ENCODE results near the gene ZNF99. TPM values are rescaled to one million over a fixed set of nuclear protein-coding genes. Genes with fewer than 3 reads are reported as not detected.

Gene ZNF99
- total RNA-seq, result under 1 TPM in 1 of 6 donors, not detected in 5; 0.06 TPM
- polyA plus RNA-seq, result not detected

DNA sequence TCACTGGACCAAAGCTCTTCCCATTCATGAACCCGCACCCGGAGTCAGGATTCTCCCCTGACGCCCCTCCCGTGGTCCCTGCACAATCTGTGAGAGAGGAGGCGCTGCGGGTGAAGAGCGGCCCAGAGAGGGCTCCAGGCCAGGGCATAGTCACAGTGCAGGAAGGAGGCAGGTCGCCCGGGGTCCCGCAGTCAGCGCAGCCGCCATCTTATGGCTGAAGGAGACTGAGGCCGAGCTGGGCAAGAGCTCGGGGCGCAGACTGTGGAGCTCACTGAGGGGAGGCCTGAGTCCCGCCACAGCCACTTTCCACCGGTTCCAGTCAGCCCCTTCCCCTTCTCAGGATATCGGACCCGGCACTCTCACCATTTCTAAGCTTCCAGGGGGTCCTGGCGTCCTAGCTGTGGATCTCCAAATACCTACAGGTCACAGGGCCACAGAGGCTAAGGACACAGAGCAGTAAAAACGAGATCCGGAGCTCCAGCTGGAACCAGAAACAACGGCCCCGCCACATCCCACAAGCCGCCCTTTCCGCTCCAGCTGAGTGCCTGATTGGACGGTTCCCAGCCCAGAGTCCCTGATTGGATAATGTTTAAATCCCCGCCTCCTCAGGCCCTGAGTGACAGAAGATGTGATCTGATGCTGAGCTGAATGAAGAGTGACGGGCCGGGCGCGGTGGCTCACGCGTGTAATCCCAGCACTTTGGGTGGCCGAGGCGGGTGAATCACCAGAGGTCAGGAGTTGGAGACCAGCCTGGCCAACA is at the start of gene ZNF99:
Gene ZNF99, minus strand, starts transcription at position 501 of the 760 bp plus-strand sequence. Its CDS starts 135 bp downstream, at position 366.
- DNase-seq (peak in 3 of 6 donors; percentile 15 to 37 (median 36)), ATAC-seq (peak in 3 of 4 donors; percentile 41 to 63 (median 61)), FAIRE-seq (no peak)
- no peak for TF ChIP-seq CTCF (IDR thresholded peaks at IDR 0.05)
- Histone ChIP-seq H3K9me3 (no peaks in the 10 kb centered on the region), H3K27ac (no peak within 1 kb of the TSS), H3K27me3 (no peaks in the 10 kb centered on the region), H3K36me3 (no peaks in the 10 kb centered on the region), H3K4me1 (no peaks in the 10 kb centered on the region), H3K4me3 (peak within 1 kb of the TSS in 1 of 4 donors; percentile 5)
- WGBS, 2 donors, result 3 to 6% methylated on average over 34 to 36 of the region's 36 CpGs
- intact Hi-C loops (cut with DNase I), result no loop called here

DNA sequence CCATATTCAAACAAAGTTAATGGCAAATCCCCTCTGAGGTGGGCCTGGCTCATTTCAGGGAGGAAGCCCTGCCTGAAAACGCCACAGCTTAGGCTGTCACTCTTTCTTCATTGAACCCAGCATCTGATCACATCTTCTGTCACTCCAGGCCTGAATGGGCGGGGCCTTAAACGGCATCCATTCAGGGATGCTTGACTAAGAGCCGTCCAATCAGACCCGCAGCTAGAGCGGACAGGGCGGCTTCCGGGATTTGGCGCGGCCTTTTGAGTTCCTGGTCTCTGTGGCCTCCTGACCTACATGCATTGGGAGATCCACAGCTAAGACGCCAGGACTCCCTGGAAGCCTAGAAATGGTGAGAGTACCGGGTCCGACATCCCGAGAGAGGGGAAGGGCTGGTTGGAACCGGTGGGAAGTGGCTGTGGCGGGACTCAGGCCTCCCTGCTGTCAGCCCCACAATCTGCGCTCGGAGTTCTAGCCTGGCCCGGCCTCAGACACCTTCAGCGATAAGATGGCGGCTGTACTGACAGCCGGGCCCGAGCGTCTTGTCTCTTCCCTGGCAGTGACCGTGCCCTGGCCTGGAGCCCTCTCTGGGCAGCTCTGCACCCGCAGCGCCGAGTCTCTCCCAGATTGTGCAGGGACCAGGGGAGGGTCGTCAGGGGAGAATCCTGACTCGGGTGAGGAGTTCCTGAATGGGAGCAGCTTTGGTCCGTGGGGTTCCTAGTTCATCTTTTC is 48.2 kb upstream of the ZNF99 start, which contains the start of gene ZNF723:
Gene ZNF723, plus strand, starts transcription at position 261 of the 732 bp plus-strand sequence. Its CDS starts 89 bp downstream, at position 350.
- FAIRE-seq (no peak), DNase-seq (peak in 1 of 6 donors; percentile 24), ATAC-seq (no peak)
- intact Hi-C loops (cut with DNase I), result no loop called here
- no peak for TF ChIP-seq CTCF (IDR thresholded peaks at IDR 0.05)
- no peaks in the 10 kb centered on the region for H3K9me3 ChIP-seq
- no peaks in the 10 kb centered on the region for H3K36me3 ChIP-seq
- WGBS, 2 donors, result 8 to 9% methylated on average over 31 of the region's 31 CpGs
- H3K4me1 ChIP-seq, result no peaks in the 10 kb centered on the region
- no peak within 1 kb of the TSS for H3K27ac ChIP-seq
- H3K27me3 ChIP-seq, result no peaks in the 10 kb centered on the region
- no peak within 1 kb of the TSS for H3K4me3 ChIP-seq

GRCh38 chr19:22831211-22831610 is 47.3 kb upstream of the ZNF99 start:
- no peak for TF ChIP-seq CTCF (IDR thresholded peaks at IDR 0.05)
- FAIRE-seq, result no peak
- 84 to 90% methylated on average over 11 of the region's 11 CpGs for WGBS, 2 donors
- Histone ChIP-seq H3K36me3 (no peaks in the 10 kb centered on the region), H3K27ac (no peak overlapping the region), H3K4me1 (no peaks in the 10 kb centered on the region), H3K27me3 (no peaks in the 10 kb centered on the region), H3K9me3 (no peaks in the 10 kb centered on the region), H3K4me3 (no peak overlapping the region)
- intact Hi-C loops (cut with DNase I), result no loop called here
- no peak for DNase-seq
- no peak for ATAC-seq

GRCh38 chr19:22814124-22814523 is 30.2 kb upstream of the ZNF99 start:
- no peaks in the 10 kb centered on the region for H3K4me1 ChIP-seq
- ATAC-seq (no peak), FAIRE-seq (no peak), DNase-seq (no peak)
- intact Hi-C loops (cut with DNase I), result no loop called here
- no peaks in the 10 kb centered on the region for H3K9me3 ChIP-seq
- H3K27me3 ChIP-seq, result no peaks in the 10 kb centered on the region
- TF ChIP-seq CTCF (IDR thresholded peaks at IDR 0.05), result no peak
- no peak overlapping the region for H3K4me3 ChIP-seq
- H3K36me3 ChIP-seq, result no peaks in the 10 kb centered on the region
- WGBS, 2 donors, result 38 to 61% methylated on average over 2 of the region's 2 CpGs
- H3K27ac ChIP-seq, result no peak overlapping the region

Measured in pancreas (tissue), 10 donors.